ENCODE results near the gene HTATIP2. TPM values are rescaled to one million over a fixed set of nuclear protein-coding genes. Genes with fewer than 3 reads are reported as not detected.

The HTATIP2 gene
- total RNA-seq, 1 experiment from 2014 or later: 43.4 TPM

DNA sequence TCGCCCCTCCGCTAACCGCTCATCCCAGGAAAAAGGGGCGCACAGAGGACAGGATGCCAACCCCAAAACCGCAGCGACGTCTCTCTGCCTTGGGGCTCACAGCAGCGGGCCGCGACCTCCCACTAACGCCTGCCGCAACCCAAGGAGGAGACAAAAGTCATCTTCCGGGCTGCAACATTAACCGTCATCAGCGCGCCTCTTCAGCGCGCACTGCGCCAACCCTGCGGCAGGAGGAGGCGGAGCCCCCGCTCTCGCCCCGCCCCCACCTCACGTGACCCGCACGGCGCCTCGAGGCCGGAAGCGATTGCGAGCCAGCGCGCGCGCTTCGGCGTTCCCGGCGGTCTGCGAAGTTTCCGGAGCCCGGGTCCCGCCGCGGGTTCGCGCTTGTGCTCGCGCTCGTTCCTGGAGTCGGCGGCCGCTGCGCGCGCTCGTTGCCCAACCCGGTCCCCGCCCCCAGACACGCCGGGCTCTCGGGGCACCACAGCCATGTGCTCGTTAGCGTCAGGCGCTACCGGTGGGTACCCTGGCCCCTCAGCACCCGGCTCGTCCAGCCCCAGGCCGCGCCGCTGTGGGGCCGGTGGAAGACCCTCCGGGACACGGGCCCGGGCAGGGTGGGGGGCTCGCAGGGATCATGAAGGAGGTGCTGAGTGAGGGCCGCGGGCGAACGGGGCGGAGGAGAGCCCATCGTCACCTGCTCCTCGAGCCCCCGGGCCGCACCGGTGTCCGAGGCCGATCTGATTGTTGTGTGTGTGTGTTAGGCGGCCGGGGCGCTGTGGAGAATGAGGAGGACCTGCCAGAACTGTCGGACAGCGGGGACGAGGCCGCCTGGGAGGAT lies 24.0 kb downstream of the HTATIP2 start, which contains the start of gene PRMT3:
Gene PRMT3 (plus strand): TSS at position 456 of the 835 bp plus-strand sequence. CDS start 31 bp downstream, at position 487.
- H3K27me3 ChIP-seq (ENCODE audit: insufficient read depth, low read length): no peaks in the 10 kb centered on the region
- peak within 1 kb of the TSS; percentile 84 for H2AFZ ChIP-seq (ENCODE audit: low read depth, low read length, poor library complexity, severe bottlenecking)
- no TSS peak for BruUV-seq (replicated peaks)
- peak; percentile 90 for ATAC-seq
- DNase-seq (ENCODE audit: low read depth, low spot score): peak; percentile 84
- H3K27ac ChIP-seq (ENCODE audit: low read depth, low read length): peak within 1 kb of the TSS; percentile 82
- intact Hi-C loops (cut with micrococcal nuclease): loop anchor here (1.0 to 2.0 kb wide), 2 partner anchors 19 to 223 kb away; no protein-coding TSS in a partner anchor
- H3K9ac ChIP-seq (ENCODE audit: low read length): peak within 1 kb of the TSS; percentile 100
- H4K20me1 ChIP-seq (ENCODE audit: insufficient read depth): no peaks in the 10 kb centered on the region
- peaks cover 5 to 9% of the 10 kb centered on the region in 2 experiments; a peak in 3 of 4 replicates for H3K4me1 ChIP-seq (ENCODE audit: control insufficient read depth in 1 of 2, insufficient read depth in 2 of 2, low read length in 2 of 2)
- ChIA-PET CTCF (interaction anchor here (0.6 to 1.0 kb wide), 2 partner anchors 15 to 21 kb away, joined by 3 read pairs; no protein-coding TSS in a partner anchor), RAD21 (ENCODE audit: low non-redundant PET in 1 of 2, low total read pairs in 2 of 2, uncharacterized antibody in 2 of 2, unreplicated experiment in 2 of 2) (no interaction called here), POLR2A (no interaction called here)
- H3K4me2 ChIP-seq (ENCODE audit: low read length): peak within 1 kb of the TSS; percentile 96
- no peaks in the 10 kb centered on the region for H3K9me2 ChIP-seq (ENCODE audit: insufficient read depth)
- H3K9me3 ChIP-seq (ENCODE audit: control insufficient read depth in 1 of 2, insufficient read depth in 1 of 2, low read depth in 1 of 2, low read length in 2 of 2): no peaks in the 10 kb centered on the region
- H3K4me3 ChIP-seq (replicated peaks in 1 of 2; ENCODE audit: low read depth in 1 of 2, low read length in 2 of 2): peak within 1 kb of the TSS; percentile 90 to 99
- peaks cover 0 to 5% of the 10 kb centered on the region in 2 experiments; a peak in 2 of 4 replicates for H3K36me3 ChIP-seq (ENCODE audit: control insufficient read depth in 1 of 2, insufficient read depth in 2 of 2, low read length in 2 of 2)
- H3K79me2 ChIP-seq (ENCODE audit: insufficient read depth, low read length): peaks cover 31% of the 10 kb centered on the region
- TF ChIP-seq FOSL1 (IDR thresholded peaks at IDR 0.05; ENCODE audit: low read depth) (no peak), EZH2 (IDR thresholded peaks at IDR 0.05) (no peak), EZH2phosphoT487 (IDR thresholded peaks at IDR 0.05; ENCODE audit: borderline replicate concordance) (no peak), ZNF274 (IDR thresholded peaks at IDR 0.05; ENCODE audit: low read depth, low read length) (no peak), CBX3 (IDR thresholded peaks at IDR 0.05; ENCODE audit: low read depth) (peak; percentile 77; the same call in 1 of the 2 replicates), CEBPB (IDR thresholded peaks at IDR 0.05; ENCODE audit: low read depth) (peak; percentile 28; the same call in 1 of the 2 replicates), YY1 (IDR thresholded peaks at IDR 0.05; ENCODE audit: extremely low read depth, insufficient replicate concordance, low read depth, low read length) (no peak), EGR1 (IDR thresholded peaks at IDR 0.05; ENCODE audit: low read depth) (peak; percentile 66), SIN3A (IDR thresholded peaks at IDR 0.05; ENCODE audit: low read depth) (peak; percentile 91), JUND (IDR thresholded peaks at IDR 0.05) (no peak; the same call in 1 of the 2 replicates), ATF3 (IDR thresholded peaks at IDR 0.05) (no peak), SP1 (IDR thresholded peaks at IDR 0.05; ENCODE audit: low read depth) (peak; percentile 80), RAD21 (IDR thresholded peaks at IDR 0.05; ENCODE audit: low read depth) (peak; percentile 51), ZFX (IDR thresholded peaks at IDR 0.05) (peak; percentile 80), TCF7L2 (IDR thresholded peaks at IDR 0.05; ENCODE audit: borderline replicate concordance, extremely low read depth, insufficient read depth, insufficient read length) (peak; percentile 42), POLR2A (IDR thresholded peaks at IDR 0.05; ENCODE audit: borderline replicate concordance, extremely low read depth, insufficient read depth, insufficient read length) (peak; percentile 67), ELF1 (IDR thresholded peaks at IDR 0.05; ENCODE audit: borderline replicate concordance, low read depth) (peak; percentile 93), CTCF (IDR thresholded peaks at IDR 0.05 in 2 of 3, conservative IDR thresholded peaks at IDR 0.05 in 1 of 3; ENCODE audit: borderline replicate concordance in 1 of 3, insufficient read depth in 1 of 3, low read depth in 2 of 3, low read length in 2 of 3) (peak in 1 of 3 experiments; percentile 30; a peak in 2 of 6 replicates), SRF (IDR thresholded peaks at IDR 0.05; ENCODE audit: low read depth) (peak; percentile 89)
- TF ChIP-seq, protein P1, sequence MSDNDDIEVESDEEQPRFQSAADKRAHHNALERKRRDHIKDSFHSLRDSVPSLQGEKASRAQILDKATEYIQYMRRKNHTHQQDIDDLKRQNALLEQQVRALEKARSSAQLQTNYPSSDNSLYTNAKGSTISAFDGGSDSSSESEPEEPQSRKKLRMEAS (IDR thresholded peaks at IDR 0.05): peak; percentile 99
- TF ChIP-seq, protein P2, sequence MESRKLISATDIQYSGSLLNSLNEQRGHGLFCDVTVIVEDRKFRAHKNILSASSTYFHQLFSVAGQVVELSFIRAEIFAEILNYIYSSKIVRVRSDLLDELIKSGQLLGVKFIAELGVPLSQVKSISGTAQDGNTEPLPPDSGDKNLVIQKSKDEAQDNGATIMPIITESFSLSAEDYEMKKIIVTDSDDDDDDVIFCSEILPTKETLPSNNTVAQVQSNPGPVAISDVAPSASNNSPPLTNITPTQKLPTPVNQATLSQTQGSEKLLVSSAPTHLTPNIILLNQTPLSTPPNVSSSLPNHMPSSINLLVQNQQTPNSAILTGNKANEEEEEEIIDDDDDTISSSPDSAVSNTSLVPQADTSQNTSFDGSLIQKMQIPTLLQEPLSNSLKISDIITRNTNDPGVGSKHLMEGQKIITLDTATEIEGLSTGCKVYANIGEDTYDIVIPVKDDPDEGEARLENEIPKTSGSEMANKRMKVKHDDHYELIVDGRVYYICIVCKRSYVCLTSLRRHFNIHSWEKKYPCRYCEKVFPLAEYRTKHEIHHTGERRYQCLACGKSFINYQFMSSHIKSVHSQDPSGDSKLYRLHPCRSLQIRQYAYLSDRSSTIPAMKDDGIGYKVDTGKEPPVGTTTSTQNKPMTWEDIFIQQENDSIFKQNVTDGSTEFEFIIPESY (IDR thresholded peaks at IDR 0.05; ENCODE audit: extremely low read depth, insufficient replicate concordance, low read length): no peak
